Left lung (tissue), 10 donors: ENCODE results near the gene MCAT. TPM values are rescaled to one million over a fixed set of nuclear protein-coding genes. Genes with fewer than 3 reads are reported as not detected.
A peak's percentile ranks its signal among the peaks of the same experiment; 100 is the strongest.

ENCODE experiments used
- ATAC-seq: fragments of 200-7000 bp; cut with Tn5 transposase; one replicate; pipeline ENCODE4 v1.9.1; 2020; ENCODE audit warnings: moderate library complexity
- DNase-seq, 4 donors: peaks; one replicate each; pipeline ENCODE4 v3.0.0-alpha.2; 2013 to 2020
- H3K27ac ChIP-seq, 2 donors: fragments of 200-600 bp; sonication (generic) in 1 of 2; one replicate each; pipeline versions ENCODE4 v1.5.0 to v1.8.0; 2020 to 2021
- H3K27me3 ChIP-seq, 2 donors: fragments of 200-600 bp; sonication (generic) in 1 of 2; one replicate each; pipeline versions ENCODE4 v1.5.0 to v1.8.0; 2020 to 2021
- H3K36me3 ChIP-seq, 2 donors: fragments of 200-600 bp; sonication (generic) in 1 of 2; one replicate each; pipeline versions ENCODE4 v1.5.0 to v1.8.0; 2020 to 2021
- H3K4me1 ChIP-seq, 2 donors: fragments of 200-600 bp; one replicate each; pipeline ENCODE4 v1.8.0; 2021
- H3K4me3 ChIP-seq, 2 donors: fragments of 200-600 bp; sonication (generic) in 1 of 2; one replicate each; pipeline versions ENCODE4 v1.5.0 to v1.8.0; 2020 to 2021; ENCODE audit warnings: mild to moderate bottlenecking in 1 of 2
- H3K9me3 ChIP-seq, 2 donors: fragments of 200-600 bp; sonication (generic) in 1 of 2; one replicate each; pipeline versions ENCODE4 v1.5.0 to v1.8.0; 2020 to 2021
- CTCF ChIP-seq, 2 donors: fragments of 200-600 bp; sonication (generic) in 1 of 2; IDR thresholded peaks; one replicate each; pipeline versions ENCODE4 v1.5.0 to v1.8.0; 2021; ENCODE audit warnings: antibody characterized with exemption in 2 of 2
- intact Hi-C, 2 donors: fragments of 100-400 bp; cut with DNase I; formaldehyde crosslinking; loops; one replicate each; pipeline versions ENCODE4 v1.11.2 to v1.14.2; 2022
- polyA plus RNA-seq, 6 donors: library from polyadenylated mRNA; unstranded; fragments of 120-200 nt; gene quantifications; one replicate each; pipeline ENCODE4 v1.2.1, GENCODE V29; 2013; ENCODE audit not compliant: insufficient read length in 6 of 6
- total RNA-seq, 2 donors: library from RNA; stranded (reverse); fragmentation: NEBNext Ultra II Directional; extraction: Animal tissue kit (Norgen Biotek cat#: 25700); gene quantifications; one replicate each; pipeline ENCODE4 v1.2.1, GENCODE V29; 2021
- donor health status: DM: no; HTN: yes; CAD: no.
- donor health status: DM: no; HTN: no; CAD: no.

The MCAT gene
- total and polyA plus RNA-seq, 8 donors: 12.2 to 16.6 (median 15.4) TPM

DNA sequence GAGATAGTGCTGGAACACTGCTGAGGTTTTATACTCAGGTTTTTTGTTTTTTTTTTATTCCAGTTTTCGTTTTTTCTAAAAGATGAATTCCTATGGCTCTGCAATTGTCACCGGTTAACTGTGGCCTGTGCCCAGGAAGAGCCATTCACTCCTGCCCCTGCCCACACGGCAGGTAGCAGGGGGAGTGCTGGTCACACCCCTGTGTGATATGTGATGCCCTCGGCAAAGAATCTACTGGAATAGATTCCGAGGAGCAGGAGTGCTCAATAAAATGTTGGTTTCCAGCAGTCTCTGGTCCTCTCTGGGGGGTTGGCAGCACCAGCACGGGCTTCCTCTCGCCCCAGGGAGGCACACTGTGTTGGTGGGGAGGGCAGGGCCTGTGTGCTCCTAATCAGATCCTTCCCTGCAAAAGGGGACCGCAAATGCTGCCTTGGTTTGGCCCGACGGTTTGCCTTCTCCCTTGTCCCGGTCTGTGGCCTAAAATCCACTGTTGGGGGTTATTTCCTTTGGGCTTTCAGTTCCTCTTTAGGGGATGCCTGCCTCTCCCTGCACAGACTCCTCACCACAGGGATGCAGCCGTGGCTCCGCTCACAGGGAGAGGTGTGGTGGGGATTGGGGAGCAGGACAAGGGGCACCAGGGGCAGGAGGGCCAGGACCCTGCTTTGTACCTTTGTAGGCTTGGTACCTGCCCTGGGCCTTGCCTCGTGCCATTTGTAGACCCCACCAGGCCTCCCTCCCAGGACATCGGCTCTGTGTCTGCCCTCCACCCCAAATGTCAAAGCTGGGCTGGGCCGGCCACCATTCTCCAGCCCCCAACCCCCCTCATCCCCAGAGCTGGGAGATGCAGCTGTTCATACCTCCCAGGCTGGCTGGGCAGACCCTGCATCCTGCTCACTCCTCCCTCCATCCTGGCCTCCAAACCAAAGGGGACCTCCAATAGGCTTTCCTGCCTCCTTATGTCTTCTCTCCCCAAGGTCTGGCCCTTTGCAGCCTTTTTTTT, 13.5 kb downstream of the MCAT start:
- TF ChIP-seq CTCF (IDR thresholded peaks at IDR 0.05): no peak
- H3K9me3 ChIP-seq: no peaks in the 10 kb centered on the region
- no peak overlapping the region for H3K27ac ChIP-seq
- intact Hi-C loops: no loop called here
- H3K4me3 ChIP-seq: no peak overlapping the region
- DNase-seq: no peak
- peaks cover 0 to 39% of the 10 kb centered on the region in 2 donors for H3K4me1 ChIP-seq
- ATAC-seq: no peak
- no peaks in the 10 kb centered on the region for H3K27me3 ChIP-seq
- peaks cover 0 to 38% of the 10 kb centered on the region in 2 donors for H3K36me3 ChIP-seq

- DNase-seq (peak in 1 of 4 donors; percentile 82), ATAC-seq (peak; percentile 68)
- H3K9me3 ChIP-seq: no peaks in the 10 kb centered on the region
- H3K36me3 ChIP-seq: peaks cover 0 to 32% of the 10 kb centered on the region in 2 donors
- H3K4me3 ChIP-seq: no peak overlapping the region
- H3K4me1 ChIP-seq: peaks cover 0 to 39% of the 10 kb centered on the region in 2 donors
- intact Hi-C loops: no loop called here
- no peaks in the 10 kb centered on the region for H3K27me3 ChIP-seq
- no peak overlapping the region for H3K27ac ChIP-seq
- TF ChIP-seq CTCF (IDR thresholded peaks at IDR 0.05): no peak
These were observed 14.2 kb downstream of the MCAT start for GRCh38 chr22:43128928-43129424.

DNA sequence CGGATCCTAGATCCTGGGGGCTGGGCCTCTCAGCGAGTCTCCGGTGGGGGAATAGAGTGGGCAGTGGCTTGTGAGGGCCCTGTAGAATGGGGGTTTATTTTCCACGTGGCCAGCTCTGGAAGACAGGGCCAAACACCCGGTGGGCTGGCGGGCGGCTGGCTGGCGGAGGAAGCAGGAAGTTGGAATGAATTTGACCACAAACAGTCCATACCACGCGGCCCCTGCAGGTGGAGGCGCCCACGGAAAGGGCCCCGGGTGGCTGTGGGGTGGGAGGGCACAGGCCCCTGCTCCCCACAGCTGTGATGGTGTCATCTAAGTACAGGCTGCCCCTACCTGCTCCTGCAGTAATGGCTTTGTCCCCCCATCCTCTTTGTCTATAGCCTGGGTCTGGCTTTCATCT, 15.1 kb downstream of the MCAT start:
- ATAC-seq (no peak), DNase-seq (no peak)
- H3K27ac ChIP-seq: no peak overlapping the region
- intact Hi-C loops: no loop called here
- H3K9me3 ChIP-seq: no peaks in the 10 kb centered on the region
- H3K27me3 ChIP-seq: no peaks in the 10 kb centered on the region
- TF ChIP-seq CTCF (IDR thresholded peaks at IDR 0.05): no peak
- H3K4me3 ChIP-seq: no peak overlapping the region
- peaks cover 0 to 39% of the 10 kb centered on the region in 2 donors for H3K4me1 ChIP-seq
- H3K36me3 ChIP-seq: peaks cover 0 to 25% of the 10 kb centered on the region in 2 donors

- no peak overlapping the region for H3K4me3 ChIP-seq
- H3K27ac ChIP-seq: no peak overlapping the region
- peaks cover 0 to 43% of the 10 kb centered on the region in 2 donors for H3K4me1 ChIP-seq
- H3K27me3 ChIP-seq: no peaks in the 10 kb centered on the region
- no peaks in the 10 kb centered on the region for H3K9me3 ChIP-seq
- no peak for TF ChIP-seq CTCF (IDR thresholded peaks at IDR 0.05)
- DNase-seq (no peak), ATAC-seq (peak; percentile 5)
- peaks cover 0 to 18% of the 10 kb centered on the region in 2 donors for H3K36me3 ChIP-seq
- intact Hi-C loops: no loop called here
These were observed 15.9 kb downstream of the MCAT start for GRCh38 chr22:43127166-43127908.
